H4 (cell line): ENCODE data around the gene CCDC59. TPM values are rescaled to one million over a fixed set of nuclear protein-coding genes. Genes with fewer than 3 reads are reported as not detected.
A peak's percentile ranks its signal among the peaks of the same experiment; 100 is the strongest.
"Not testable (repeated sequence)": the region's sequence is repeated elsewhere in the genome, so short reads cannot be mapped to it uniquely, and the experiment has no call there.

Source experiments
- DNase-seq: peaks from one replicate; pipeline ENCODE4 v3.0.0-alpha.2; 2015; ENCODE audit warnings: low spot score
- total RNA-seq: library from RNA; depleted of rRNA; stranded (reverse); fragments of >200 nt; shearing (Covaris generic); gene quantifications from 2 replicates; pipeline ENCODE4 v1.2.3, GENCODE V29; 2014; rRNA removed

CCDC59 gene, protein sequence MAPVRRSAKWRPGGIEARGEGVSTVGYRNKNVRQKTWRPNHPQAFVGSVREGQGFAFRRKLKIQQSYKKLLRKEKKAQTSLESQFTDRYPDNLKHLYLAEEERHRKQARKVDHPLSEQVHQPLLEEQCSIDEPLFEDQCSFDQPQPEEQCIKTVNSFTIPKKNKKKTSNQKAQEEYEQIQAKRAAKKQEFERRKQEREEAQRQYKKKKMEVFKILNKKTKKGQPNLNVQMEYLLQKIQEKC
- 71.8 and 86.4 TPM in 2 replicates for total RNA-seq

DNA sequence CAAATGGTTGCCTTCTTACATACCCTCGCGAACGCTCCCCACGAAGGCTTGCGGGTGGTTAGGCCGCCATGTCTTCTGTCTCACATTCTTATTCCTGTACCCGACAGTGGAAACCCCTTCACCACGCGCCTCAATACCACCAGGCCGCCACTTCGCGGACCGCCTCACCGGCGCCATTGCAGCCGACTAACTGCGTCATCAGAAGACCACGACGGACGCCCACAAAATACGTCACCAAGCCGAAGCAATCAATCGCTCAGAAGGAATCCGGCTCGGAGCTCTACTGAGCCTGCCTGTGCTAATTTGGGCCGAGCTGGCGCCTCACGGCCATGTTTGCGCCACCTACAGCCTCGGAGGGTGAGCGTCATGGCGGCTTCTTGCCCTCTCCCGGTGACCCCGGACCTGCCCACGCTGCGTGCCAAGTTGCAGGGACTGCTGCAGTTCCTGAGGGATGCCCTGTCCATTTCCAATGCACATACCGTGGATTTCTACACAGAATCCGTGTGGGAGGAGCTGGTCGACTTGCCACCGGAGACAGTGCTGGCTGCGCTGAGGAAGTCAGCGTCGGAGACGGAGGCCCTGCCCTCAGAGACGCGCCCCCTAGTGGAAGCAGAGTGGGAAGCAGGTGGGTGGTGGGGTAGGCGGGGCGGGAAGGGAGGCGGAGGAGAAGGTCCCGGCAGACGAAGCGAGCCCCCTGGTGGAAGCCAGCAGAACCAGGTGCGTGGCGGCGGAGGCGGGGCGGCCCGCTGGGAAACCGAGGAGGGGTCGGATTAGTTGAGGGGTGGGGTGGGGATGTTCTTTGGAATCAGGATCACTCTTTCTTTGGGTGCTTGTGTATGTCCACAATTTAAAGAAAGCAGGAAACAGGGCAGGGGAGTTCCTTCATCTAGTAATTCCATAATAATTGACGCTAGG lies at the start of gene CCDC59, which contains the start of gene METTL25:
CCDC59 (minus strand) TSS at position 188 of the 915 bp plus-strand sequence; CDS start at position 177, 11 bp downstream.
METTL25 (plus strand) TSS at position 330 of the 915 bp plus-strand sequence; CDS start at position 367, 37 bp downstream.
- peak; percentile 96 for DNase-seq

DNA sequence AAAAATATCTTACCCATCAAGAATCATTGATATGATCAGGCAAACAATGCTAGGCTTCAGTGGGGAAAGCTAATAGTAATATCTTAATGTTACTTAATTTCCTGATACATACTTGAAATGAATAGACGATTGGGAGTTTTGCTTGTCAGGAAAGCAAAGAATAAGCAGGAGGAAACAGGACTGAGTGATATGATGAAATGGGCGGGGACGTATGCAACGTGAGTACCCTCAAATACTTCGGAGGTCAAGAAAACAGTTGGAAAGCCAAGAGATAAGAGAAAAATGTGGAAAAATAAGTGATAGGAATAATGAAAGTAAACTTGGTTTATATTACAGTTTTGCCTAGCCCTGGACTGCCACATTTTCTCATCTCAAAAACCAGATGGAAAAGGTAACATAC lies 49.3 kb upstream of the CCDC59 start:
- DNase-seq: no peak

DNA sequence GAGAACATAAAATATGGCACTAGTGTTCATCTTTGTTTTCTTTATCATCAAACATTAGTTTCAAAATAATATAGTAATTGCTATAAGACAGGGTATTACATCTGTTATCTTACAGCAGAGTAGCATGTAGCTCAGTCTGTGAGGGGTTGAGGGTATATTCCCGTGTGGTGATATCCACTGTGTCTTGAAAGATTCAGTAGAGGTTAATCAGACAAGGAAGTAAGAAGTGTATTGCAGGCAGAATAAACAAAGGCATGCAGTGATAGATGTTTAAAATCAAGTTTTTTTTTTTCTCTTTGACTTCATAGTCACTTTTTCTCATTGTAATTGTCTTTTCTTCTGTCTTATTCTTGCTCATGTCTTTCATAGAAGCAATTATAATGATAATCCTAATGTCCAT lies 48.5 kb upstream of the CCDC59 start:
- DNase-seq: no peak

DNA sequence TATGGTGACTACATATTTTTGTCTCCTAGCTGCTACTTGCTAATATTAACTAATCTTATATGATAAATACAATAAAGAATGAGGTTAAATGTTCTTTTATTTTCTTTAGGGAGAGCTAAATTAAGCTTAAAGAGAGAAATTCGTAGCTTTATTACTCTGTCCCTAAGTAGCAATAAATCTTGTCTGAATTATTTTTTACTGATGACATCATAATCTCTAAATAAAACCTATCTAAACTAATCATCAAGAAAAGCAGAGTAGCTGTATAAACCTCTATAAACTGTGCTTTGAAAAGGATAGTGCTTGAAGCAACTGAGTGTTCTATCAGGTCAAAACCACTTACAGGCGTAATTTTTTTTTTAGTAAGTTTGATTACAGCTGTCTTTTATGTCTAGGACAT lies 42.6 kb upstream of the CCDC59 start:
- DNase-seq: no peak

DNA sequence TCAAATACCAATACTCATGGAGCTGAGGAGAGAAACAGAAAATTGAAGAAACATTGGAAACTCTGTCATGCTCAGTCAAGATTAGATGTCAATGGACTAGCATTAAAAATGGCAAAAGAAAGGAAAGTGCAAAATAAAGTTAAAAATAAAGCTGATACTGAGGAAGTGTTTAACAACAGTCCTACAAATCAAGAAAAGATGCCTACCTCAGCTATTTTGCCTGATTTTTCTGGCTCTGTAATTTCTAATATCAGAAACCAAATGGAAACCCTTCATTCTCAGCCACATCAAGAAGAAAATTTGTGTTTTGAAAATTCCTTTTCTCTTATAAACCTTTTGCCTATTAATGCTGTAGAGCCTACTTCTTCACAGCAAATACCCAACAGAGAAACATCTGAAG lies 40.7 kb upstream of the CCDC59 start:
- no peak for DNase-seq

DNA sequence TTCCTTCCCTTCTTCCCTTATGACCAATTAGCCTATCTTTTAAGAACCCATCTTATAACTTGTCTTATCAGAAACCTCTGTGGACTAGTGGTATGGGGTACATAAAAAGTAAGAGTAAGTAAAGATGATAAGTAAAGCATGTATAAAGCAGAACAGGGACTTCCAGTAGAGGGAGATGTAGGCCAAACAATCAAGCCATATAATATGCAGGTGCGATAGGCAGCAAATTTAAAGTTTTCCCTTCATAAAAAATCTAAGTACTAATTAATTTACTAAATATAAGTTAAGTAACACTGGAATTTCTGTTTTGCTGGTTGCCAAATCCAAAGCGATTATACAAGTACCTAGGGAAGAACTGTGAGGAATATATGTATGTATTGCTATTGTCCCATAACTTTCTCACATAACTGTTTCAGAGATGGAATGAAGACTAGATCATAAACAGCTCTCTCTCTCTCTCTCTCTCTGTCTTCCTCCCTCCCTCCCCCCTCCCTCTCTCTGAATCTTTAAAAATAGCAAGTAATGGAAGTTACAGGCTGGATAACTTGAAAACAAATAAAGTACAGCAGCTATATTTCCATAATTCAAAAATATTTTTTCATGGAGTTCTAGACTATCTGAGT lies 25.9 kb upstream of the CCDC59 start:
- DNase-seq: peak; percentile 8

DNA sequence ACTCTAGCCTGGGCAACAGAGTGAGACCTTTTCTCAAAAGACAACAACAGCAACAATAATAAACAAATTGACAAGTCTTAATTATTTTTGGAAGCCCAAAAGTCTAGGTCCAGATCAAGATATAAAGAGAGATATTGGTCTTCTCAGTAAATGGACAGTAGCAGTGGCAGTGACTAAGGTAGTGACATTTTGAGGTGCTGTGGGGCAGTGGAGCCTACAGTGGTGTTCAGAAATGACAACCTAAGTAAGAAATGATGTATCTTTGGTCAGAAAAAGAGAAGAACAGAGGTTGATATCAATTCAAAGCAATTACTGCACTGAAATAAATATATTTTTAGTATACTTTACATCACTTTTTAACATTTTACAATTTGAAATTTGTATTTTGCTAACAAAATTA lies 20.8 kb upstream of the CCDC59 start:
- DNase-seq: no peak

DNA sequence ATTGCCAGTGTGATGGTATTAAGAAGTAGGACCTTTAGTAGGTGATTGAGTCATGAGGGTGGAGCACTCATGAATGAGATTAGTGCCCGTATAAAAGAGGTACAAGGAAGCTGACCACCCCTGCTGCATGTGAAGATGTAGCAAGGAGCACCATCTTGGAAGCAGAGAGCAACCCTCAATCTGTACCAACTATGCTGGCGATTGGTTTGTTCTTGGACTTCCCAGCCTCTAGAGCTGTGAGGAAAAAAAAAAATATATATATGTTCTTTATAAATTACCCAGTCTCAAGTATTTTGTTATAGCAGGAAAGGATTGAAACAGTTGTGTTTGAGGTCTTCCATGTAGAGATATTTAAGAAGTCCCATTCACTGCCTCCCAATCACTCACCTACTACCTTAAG lies 17.0 kb upstream of the CCDC59 start:
- no peak for DNase-seq

DNA sequence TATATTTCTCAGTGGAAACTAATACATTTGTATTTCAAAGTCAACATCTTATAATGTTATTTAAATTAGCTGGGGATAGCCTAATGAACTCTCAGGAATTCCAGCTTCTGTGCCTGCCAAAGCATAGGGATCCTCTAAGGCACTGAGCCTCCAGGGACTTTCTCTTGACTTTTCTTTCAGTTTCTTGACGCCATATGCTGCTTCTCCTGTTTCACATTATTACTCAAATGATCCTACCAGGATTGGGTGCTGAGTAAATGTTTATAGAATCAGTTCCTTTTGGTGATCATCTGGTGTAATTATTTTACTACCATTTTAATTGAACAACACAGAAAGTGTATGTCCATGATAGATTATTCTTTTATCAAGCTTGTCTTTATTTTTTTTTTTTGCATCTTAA lies 8.0 kb upstream of the CCDC59 start:
- DNase-seq: no peak

DNA sequence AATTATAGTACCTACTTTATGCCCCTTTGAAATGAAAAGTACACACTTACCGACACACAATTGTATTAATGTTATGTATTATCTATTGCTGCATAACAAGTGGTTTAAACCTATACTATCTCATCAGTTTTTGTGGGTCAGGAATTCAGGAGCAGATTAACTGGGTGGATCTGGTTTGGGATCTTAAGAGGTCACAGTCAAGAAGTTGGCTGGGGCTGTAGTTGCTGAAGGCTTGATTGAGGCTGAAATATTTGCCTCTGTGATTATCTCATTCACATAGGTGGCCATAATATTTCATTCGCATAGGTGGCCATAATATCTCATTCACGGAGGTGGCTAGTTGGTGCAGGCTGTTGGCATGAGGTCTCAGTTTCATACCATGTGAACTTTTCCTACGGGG lies 5.8 kb upstream of the CCDC59 start:
- DNase-seq: no peak

DNA sequence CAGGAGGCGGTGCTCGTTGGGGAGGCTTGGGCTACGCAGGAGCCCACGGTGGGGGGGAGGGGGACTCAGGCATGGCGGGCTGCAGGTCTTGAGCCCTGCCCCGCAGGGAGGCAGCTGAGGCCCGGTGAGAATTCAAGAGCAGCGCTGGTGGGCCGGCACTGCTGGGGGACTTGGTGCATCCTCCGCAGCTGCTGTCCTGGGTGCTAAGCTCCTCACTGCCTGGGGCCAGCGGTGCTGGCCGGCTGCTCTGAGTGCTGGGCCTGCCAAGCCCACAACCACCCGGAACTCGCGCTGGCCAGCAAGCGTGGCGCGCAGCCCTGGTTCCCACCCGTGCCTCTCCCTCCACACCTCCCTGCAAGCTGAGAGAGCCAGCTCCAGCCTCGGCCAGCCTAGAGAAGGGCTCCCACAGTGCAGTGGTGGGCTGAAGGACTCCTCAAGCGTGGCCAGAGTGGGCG lies 3.3 kb upstream of the CCDC59 start:
- DNase-seq: no peak

DNA sequence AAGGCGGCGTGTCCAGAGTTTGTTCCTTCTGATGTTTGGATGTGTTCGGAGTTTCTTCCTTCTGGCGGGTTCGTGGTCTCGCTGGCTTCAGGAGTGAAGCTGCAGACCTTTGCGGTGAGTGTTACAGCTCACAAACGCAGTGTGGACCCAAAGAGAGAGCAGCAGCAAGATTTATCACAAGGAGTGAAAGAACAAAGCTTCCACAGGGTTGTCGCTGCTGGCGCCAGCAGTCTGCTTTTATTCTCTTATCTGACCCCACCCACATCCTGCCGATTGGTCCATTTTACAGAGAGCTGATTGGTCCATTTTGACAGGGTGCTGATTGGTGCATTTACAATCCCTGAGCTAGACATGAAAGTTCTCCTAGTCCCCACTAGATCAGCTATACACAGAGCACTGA lies 2.6 kb upstream of the CCDC59 start:
- not testable (repeated sequence) for DNase-seq

DNA sequence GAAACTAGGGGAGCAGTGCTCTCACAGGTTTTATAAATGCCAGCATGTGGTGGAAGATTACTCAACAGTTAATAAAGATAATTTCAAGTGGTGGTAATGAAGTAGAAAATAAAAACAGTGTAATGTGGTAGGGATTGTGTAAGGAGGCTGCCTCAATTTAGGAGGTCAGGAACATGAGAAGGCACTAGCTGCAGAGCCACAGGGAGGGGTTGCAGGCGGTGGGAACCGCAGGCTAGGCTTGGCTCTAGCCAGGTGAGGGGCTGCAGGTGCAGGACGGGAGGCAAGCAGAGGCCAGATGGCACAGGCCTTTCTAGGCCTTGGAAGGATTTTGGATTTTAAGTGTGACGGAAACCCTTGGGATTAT lies 910 bp upstream of the CCDC59 start:
- no peak for DNase-seq

DNA sequence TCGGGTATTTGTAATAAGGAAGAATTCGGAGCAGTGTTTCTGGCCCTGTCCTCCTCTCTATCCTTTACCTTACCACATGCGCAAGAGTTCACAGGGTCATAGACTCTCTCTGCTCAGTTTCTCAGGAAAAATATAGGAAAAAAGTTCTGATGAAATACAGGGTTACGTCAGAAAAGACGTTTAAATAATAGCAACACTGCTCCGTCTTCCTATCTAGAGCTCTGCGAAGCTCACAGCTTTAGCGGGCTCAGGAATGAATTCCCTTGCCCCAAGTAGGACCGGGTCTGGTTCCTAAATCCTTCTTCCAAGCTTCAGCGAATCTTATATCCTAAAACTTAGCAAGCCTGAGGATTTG lies 365 bp downstream of the CCDC59 start:
- DNase-seq: no peak

DNA sequence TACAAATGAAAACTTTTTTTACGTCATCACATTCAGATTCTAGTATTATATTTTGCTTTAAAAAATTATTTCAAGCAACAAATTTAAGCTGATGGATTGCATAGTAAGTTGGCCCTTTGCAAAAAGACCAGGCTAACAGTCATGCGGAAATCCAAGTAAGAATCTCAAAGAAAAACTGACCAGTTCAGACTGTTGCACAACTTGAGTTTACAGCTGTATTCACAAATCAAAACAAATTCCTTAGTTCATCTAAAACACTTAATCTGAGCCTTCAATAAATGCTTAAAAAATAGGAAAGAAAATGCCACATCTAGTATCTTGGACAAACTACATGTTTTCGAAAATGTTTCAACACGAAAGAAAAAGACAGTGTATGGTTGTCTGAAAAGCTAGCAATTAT lies 847 bp downstream of the CCDC59 start:
- no peak for DNase-seq

DNA sequence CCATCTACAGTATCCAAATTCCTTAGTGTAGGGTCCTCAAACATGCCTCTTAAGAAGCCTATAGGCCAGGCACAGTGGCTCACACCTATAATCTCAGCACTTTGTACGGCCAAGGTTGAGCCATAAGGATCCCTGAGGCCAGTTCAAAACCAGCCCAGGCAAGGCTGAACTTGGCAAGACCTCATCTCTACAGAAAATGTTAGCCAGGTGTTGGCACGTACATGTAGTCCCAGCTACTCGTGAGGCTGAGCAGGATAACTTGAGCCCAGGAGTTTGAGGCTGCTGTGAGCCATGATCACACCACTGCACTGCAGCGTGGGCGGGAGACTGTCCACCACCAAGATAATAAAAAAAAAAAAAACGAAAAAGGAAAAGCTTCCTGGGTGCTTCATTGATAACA lies 6.8 kb downstream of the CCDC59 start:
- DNase-seq: no peak

DNA sequence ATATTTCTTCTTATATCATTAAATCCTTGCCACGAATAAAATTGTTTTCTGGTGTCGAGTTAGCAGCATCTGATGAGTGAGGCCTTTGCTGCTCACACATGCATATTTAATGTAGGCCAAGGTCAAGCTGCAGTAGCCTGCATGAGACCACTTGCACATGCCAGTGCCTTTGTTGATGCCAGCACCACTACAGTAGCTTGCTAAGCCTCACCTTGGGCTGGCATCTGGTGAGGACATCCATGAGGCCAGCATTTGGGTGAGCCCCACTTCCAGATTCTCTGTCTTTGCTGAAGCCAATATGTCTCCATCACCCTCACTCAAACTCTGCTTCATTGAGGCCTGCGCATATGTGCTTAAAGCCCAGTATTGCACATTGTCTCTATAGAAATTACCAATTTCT lies 8.0 kb downstream of the CCDC59 start:
- no peak for DNase-seq

DNA sequence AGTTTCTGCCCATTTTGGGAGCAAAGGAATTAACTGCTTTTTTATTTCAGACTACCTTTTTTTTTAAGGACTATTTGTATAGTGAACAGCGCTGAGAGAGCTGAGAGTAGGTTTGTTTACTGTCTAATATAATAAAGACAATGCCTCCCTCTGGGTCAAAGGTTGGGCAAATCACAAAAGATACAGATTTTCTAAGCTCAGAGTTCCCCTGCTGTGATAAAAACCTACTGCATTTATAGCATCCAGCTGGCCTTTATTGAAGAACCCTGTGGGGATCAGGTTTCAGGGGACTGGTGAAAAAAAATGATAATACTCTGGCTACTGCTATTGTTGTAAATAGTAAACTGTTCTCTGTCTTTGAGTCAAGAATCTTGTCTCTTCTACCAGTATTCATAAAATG lies 28.7 kb downstream of the CCDC59 start:
- no peak for DNase-seq

DNA sequence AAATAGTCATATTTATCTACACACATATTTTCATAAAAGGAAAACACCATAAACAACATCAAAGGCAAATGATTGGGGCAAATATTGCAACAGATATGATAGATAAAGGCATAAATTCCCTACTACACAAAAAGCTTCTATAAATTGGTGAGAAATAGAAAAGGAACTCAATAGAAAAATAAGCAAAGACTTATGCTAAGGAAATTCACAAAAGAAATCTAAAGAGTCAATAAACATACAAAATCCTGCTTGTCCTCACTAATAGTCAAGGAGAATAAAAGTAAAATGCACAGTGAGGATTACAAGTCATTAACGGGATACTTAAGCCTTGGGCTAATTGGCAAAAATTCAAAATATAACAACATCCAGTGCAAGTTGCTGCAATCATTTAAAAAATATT lies 30.3 kb downstream of the CCDC59 start:
- no peak for DNase-seq

DNA sequence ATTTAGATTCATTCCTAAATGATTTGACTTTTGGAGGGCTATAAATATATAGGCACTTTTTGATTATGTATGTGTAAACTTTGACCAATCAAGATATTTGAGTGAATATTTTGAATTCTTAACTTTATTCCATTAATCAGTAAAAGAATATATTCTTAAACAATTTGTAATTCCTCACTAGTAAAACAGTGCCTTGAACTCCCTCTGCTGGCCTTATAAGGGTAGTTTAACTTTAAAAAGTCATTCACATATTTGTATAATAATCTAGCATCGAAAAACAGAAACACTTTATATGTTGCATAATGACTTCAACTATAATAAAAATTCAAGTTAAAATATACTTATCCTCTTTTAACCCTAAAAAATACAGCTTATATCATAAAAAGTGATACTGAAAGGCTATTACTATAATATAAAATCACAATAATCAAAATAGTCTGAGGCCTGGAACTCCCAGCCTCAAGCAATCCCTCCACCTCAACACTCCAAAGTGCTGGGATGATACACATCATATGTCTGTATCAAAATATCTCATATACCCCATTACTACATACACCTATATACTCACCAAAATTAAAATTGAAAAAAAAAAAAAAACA lies 31.2 kb downstream of the CCDC59 start:
- peak; percentile 5 for DNase-seq

DNA sequence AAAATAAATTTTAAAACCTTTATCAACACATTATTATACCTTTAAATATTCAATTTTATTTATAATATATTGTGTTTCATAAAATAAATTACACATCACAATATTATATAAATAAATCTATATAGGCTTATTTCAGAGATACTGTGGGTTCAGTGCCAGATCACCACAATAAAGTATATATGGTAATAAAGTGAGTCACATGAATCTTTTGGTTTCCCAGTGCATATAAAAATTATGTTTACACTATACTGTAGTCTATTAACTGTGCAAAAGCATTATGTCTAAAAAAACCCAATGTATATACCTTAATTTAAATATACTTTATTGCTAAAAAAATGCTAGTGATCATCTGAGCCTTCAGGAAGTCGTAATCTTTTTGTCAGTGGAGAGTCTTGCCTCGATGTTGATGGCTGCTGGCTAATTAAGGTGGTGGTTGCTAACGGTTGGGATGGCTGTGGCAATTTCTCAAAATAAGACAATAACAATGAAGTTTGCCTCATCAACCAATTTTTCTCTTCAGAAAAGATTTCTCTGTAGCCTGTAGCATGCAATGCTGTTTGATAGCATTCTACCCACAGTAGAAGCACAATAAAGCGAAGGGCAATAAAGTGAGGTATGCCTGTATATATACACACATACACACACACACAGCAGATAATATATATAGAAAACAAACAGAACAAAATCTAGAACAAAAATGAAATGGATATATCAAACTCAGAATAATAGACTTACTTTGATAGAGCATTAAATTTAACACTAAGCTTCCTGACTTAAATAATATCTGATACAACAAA lies 32.4 kb downstream of the CCDC59 start:
- no peak for DNase-seq
